ENCODE measurements around the gene RSPH1.

Gene RSPH1
- total RNA-seq: 0.14 to 0.48 reads per million in 2 donors

- peak; percentile 99 for DNase-seq
Observed at GRCh38 chr21:42496120-42496838, at the start of gene RSPH1. Gene RSPH1, minus strand, starts transcription at chr21:42496224. Its CDS starts 38 bp downstream, at chr21:42496186.

- DNase-seq: no peak
Observed at GRCh38 chr21:42545745-42546144, 49.7 kb upstream of the RSPH1 start.

GRCh38 chr21:42545317-42545716 lies 49.3 kb upstream of the RSPH1 start:
- DNase-seq: no peak

- no peak for DNase-seq
Observed at GRCh38 chr21:42544544-42544943, 48.5 kb upstream of the RSPH1 start.

- DNase-seq: no peak
Observed at GRCh38 chr21:42543106-42543847, 47.3 kb upstream of the RSPH1 start.

GRCh38 chr21:42542596-42542995 lies 46.6 kb upstream of the RSPH1 start:
- DNase-seq: no peak

GRCh38 chr21:42542196-42542595 lies 46.2 kb upstream of the RSPH1 start:
- no peak for DNase-seq

GRCh38 chr21:42541618-42542017 lies 45.6 kb upstream of the RSPH1 start:
- no peak for DNase-seq

GRCh38 chr21:42541174-42541573 lies 45.1 kb upstream of the RSPH1 start:
- no peak for DNase-seq

- DNase-seq: no peak
Observed at GRCh38 chr21:42540396-42540795, 44.4 kb upstream of the RSPH1 start.

- DNase-seq: no peak
Observed at GRCh38 chr21:42539931-42540343, 43.9 kb upstream of the RSPH1 start.

GRCh38 chr21:42539342-42539741 lies 43.3 kb upstream of the RSPH1 start:
- DNase-seq: no peak

- DNase-seq: no peak
Observed at GRCh38 chr21:42538479-42539275, 42.7 kb upstream of the RSPH1 start.

- DNase-seq: no peak
Observed at GRCh38 chr21:42537106-42537742, 41.2 kb upstream of the RSPH1 start.

- DNase-seq: no peak
Observed at GRCh38 chr21:42536601-42537000, 40.6 kb upstream of the RSPH1 start.

GRCh38 chr21:42535602-42536171 lies 39.7 kb upstream of the RSPH1 start:
- no peak for DNase-seq

- DNase-seq: no peak
Observed at GRCh38 chr21:42534421-42535378, 38.7 kb upstream of the RSPH1 start.

- no peak for DNase-seq
Observed at GRCh38 chr21:42533963-42534355, 37.9 kb upstream of the RSPH1 start.

- DNase-seq: no peak
Observed at GRCh38 chr21:42533306-42533962, 37.4 kb upstream of the RSPH1 start.

- no peak for DNase-seq
Observed at GRCh38 chr21:42532466-42533181, 36.6 kb upstream of the RSPH1 start.
